ENCODE results near the gene SNAP25. TPM values are rescaled to one million over a fixed set of nuclear protein-coding genes. Genes with fewer than 3 reads are reported as not detected.

Gene SNAP25
- total and polyA plus RNA-seq, 9 of the 15 experiments (the other 6 are each of a cell fraction or from before 2014, with no cell fraction given), result 0.07 TPM; not detected in 8

- TF ChIP-seq MCM7 (IDR thresholded peaks at IDR 0.05), result no peak
- TF ChIP-seq HDAC3 (IDR thresholded peaks at IDR 0.05; ENCODE audit: borderline replicate concordance, partially characterized antibody), result no peak
- no peak for TF ChIP-seq HMGXB4 (CRISPR knock-in tag; IDR thresholded peaks at IDR 0.05)
Observed at GRCh38 chr20:10277616-10278015, 59.0 kb downstream of the SNAP25 start (continued).

DNA sequence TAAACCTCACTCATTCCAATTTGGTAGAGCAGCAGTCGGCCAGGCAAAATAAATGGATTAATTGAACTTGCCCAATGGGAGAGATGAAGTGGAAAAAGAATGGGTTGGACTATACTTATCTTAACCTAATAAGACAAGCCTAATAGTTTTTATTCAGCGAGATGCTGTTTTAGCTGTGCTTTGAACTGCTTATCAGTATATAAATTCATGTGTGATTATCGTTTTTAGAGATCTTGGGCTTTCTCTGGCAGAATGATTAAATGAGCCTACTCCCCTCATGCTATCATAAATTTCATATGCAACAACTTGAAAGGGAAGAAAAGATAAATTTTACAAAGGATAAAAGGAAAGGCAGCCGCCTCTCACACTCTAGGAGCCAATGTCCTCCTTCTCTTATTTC is 59.8 kb downstream of the SNAP25 start:
- no TSS peak for BruUV-seq (replicated peaks)
- Histone ChIP-seq H3K27ac (ENCODE audit: extremely low read depth, low read depth, low read length) (no peak overlapping the region), H3K27me3 (ENCODE audit: control insufficient read depth in 2 of 2, insufficient read depth in 2 of 2, low read length in 2 of 2) (no peaks in the 10 kb centered on the region), H3K4me1 (replicated peaks in 1 of 2; ENCODE audit: control insufficient read depth in 2 of 2, insufficient read depth in 2 of 2, low read length in 2 of 2) (no peaks in the 10 kb centered on the region), H3K36me3 (ENCODE audit: control insufficient read depth, insufficient read depth, low read length) (no peaks in the 10 kb centered on the region), H4K20me1 (replicated peaks; ENCODE audit: control insufficient read depth, insufficient read depth, low read length) (no peaks in the 10 kb centered on the region), H3K4me2 (ENCODE audit: insufficient read depth, low read length) (no peak overlapping the region), H3K4me3 (no peak overlapping the region), H3K9me3 (replicated peaks; ENCODE audit: control insufficient read depth, insufficient read depth, low read depth, low read length) (no peaks in the 10 kb centered on the region), H2AFZ (ENCODE audit: low read depth, low read length) (no peak overlapping the region), H3K9ac (ENCODE audit: insufficient read depth in 1 of 2, low read depth in 2 of 2, low read length in 2 of 2) (no peak overlapping the region), H3K9me1 (ENCODE audit: control insufficient read depth, insufficient read depth, low read length) (no peaks in the 10 kb centered on the region), H3K79me2 (ENCODE audit: control insufficient read depth, insufficient read depth, low read length) (no peaks in the 10 kb centered on the region)
- ChIA-PET CTCF (ENCODE audit: low intra/inter-chr PET ratio) (no interaction called here), POLR2A (no interaction called here)
- in situ Hi-C loops (cut with MboI) (no loop called here), intact Hi-C loops (cut with micrococcal nuclease) (no loop called here)
- ATAC-seq (no peak), DNase-seq (ENCODE audit: extremely low read depth in 1 of 4, low spot score in 3 of 4) (no peak), FAIRE-seq (no peak)
- WGBS (ENCODE audit: insufficient coverage, low coverage, missing lambda C conversion rate), result 0% methylated on average over 2 of the region's 4 CpGs
- TF ChIP-seq, protein P1, sequence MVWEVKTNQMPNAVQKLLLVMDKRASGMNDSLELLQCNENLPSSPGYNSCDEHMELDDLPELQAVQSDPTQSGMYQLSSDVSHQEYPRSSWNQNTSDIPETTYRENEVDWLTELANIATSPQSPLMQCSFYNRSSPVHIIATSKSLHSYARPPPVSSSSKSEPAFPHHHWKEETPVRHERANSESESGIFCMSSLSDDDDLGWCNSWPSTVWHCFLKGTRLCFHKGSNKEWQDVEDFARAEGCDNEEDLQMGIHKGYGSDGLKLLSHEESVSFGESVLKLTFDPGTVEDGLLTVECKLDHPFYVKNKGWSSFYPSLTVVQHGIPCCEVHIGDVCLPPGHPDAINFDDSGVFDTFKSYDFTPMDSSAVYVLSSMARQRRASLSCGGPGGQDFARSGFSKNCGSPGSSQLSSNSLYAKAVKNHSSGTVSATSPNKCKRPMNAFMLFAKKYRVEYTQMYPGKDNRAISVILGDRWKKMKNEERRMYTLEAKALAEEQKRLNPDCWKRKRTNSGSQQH (CRISPR knock-in tag; IDR thresholded peaks at IDR 0.05), result no peak
- no peak for TF ChIP-seq PURB (CRISPR knock-in tag; IDR thresholded peaks at IDR 0.05; ENCODE audit: low read depth)
- TF ChIP-seq DNMT1 (IDR thresholded peaks at IDR 0.05), result no peak
- no peak for TF ChIP-seq E2F1 (CRISPR knock-in tag; IDR thresholded peaks at IDR 0.05)
- TF ChIP-seq, protein P2, sequence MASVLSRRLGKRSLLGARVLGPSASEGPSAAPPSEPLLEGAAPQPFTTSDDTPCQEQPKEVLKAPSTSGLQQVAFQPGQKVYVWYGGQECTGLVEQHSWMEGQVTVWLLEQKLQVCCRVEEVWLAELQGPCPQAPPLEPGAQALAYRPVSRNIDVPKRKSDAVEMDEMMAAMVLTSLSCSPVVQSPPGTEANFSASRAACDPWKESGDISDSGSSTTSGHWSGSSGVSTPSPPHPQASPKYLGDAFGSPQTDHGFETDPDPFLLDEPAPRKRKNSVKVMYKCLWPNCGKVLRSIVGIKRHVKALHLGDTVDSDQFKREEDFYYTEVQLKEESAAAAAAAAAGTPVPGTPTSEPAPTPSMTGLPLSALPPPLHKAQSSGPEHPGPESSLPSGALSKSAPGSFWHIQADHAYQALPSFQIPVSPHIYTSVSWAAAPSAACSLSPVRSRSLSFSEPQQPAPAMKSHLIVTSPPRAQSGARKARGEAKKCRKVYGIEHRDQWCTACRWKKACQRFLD (CRISPR knock-in tag; IDR thresholded peaks at IDR 0.05), result no peak
- no peak for TF ChIP-seq ATF3 (IDR thresholded peaks at IDR 0.05)
- no peak for TF ChIP-seq ATF3 (CRISPR knock-in tag; conservative IDR thresholded peaks at IDR 0.05)
- no peak for TF ChIP-seq ZNF699 (CRISPR knock-in tag; IDR thresholded peaks at IDR 0.05; ENCODE audit: insufficient replicate concordance)
- TF ChIP-seq ZNF212 (CRISPR knock-in tag; IDR thresholded peaks at IDR 0.05), result no peak
